ENCODE results near the gene WAC. TPM values are rescaled to one million over a fixed set of nuclear protein-coding genes. Genes with fewer than 3 reads are reported as not detected.

The WAC gene
- total RNA-seq, 6 donors from 2014 or later: 74.6 to 159 (median 101) TPM

DNA sequence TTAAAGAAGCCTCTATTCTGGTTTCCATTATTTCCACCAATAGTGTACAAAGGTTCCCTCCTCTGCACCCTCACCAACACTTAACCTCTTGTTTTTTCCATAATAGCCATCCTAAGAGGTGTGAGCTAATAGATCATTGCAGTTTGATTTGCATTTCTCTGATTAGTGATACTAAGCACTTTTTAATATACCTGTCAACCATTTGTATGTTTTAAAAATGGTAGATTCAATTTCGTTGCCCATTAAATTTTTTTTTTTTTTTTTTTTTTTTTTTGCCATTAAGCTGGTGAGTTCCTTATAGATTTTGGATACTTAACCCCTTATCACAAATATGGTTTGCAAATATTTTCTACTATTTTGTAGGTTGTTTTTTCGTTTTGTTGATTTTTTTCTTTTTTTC, 23.2 kb downstream of the WAC start:
- ATAC-seq (ENCODE audit: low FRiP score in 2 of 2) (no peak), DNase-seq (no peak)
- Histone ChIP-seq H3K9me3 (no peaks in the 10 kb centered on the region), H3K4me1 (peaks cover 45 to 68% (median 59%) of the 10 kb centered on the region in 4 donors), H3K27me3 (no peaks in the 10 kb centered on the region), H3K4me3 (no peak overlapping the region), H3K27ac (no peak overlapping the region), H3K36me3 (peaks cover 0 to 5% (median under 1%) of the 10 kb centered on the region in 4 donors)
- TF ChIP-seq EP300 (IDR thresholded peaks at IDR 0.05): no peak
- WGBS, 2 donors: 88 to 93% methylated on average over 2 of the region's 2 CpGs

- Histone ChIP-seq H3K4me3 (no peak overlapping the region), H3K36me3 (peaks cover 0 to 12% (median 6%) of the 10 kb centered on the region in 4 donors), H3K27me3 (no peaks in the 10 kb centered on the region), H3K4me1 (peaks cover 35 to 72% (median 48%) of the 10 kb centered on the region in 4 donors), H3K27ac (peak overlapping the region in 1 of 4 donors; percentile 37), H3K9me3 (no peaks in the 10 kb centered on the region)
- 51 to 74% methylated on average over 3 of the region's 3 CpGs for WGBS, 2 donors
- TF ChIP-seq CTCF (IDR thresholded peaks at IDR 0.05): no peak
- DNase-seq: no peak
- peak in 1 of 2 donors; percentile 50 for ATAC-seq (ENCODE audit: low FRiP score in 2 of 2)
These were observed 25.3 kb downstream of the WAC start for GRCh38 chr10:28558186-28558585.

DNA sequence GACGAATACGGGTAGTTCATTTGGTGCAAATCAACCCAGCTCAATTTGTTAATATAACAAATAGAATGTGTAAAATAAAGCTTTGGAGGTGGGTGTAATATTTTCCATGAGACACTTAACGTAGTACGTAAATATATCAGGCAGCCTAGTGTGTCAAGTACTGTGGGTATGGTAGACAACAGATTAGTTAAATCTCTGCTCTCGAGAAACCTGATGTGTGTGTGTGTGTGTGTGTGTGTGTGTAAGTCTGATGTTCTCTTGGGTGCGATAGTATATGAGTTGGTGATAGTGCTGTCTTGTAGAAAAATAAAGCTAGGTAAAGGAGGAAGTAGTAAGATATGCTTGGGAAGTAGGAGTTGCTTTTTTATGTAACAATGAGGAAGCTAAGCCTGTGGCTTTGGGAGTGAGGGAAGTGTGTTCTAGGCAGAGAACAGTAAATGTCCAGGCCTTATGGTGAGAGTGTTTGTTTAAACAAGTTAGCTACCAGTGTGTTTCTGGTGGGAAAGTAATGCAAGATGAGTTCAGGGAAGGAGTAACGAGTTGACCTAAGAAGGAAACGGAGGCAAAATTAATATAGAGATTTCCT, 26.1 kb downstream of the WAC start:
- 60 to 66% methylated on average over 8 of the region's 8 CpGs for WGBS, 2 donors
- peak in 1 of 2 donors; percentile 30 for DNase-seq
- Histone ChIP-seq H3K27ac (peak overlapping the region in 3 of 4 donors; percentile 13 to 37 (median 22)), H3K36me3 (peaks cover 0 to 12% (median 6%) of the 10 kb centered on the region in 4 donors), H3K4me1 (peaks cover 37 to 68% (median 47%) of the 10 kb centered on the region in 4 donors), H3K4me3 (no peak overlapping the region), H3K27me3 (no peaks in the 10 kb centered on the region), H3K9me3 (no peaks in the 10 kb centered on the region)
- TF ChIP-seq POLR2AphosphoS5 (IDR thresholded peaks at IDR 0.05) (no peak), POLR2A (IDR thresholded peaks at IDR 0.05) (no peak), CTCF (IDR thresholded peaks at IDR 0.05) (no peak), EP300 (IDR thresholded peaks at IDR 0.05) (no peak)
- ATAC-seq (ENCODE audit: low FRiP score in 2 of 2): peak; percentile 56 to 78

- Histone ChIP-seq H3K9me3 (no peaks in the 10 kb centered on the region), H3K4me1 (peaks cover 41 to 69% (median 49%) of the 10 kb centered on the region in 4 donors), H3K4me3 (no peak overlapping the region), H3K36me3 (peaks cover 0 to 12% (median 3%) of the 10 kb centered on the region in 4 donors), H3K27me3 (no peaks in the 10 kb centered on the region), H3K27ac (peak overlapping the region in 2 of 4 donors; percentile 5 to 13)
- no peak for TF ChIP-seq EP300 (IDR thresholded peaks at IDR 0.05)
- TF ChIP-seq POLR2A (IDR thresholded peaks at IDR 0.05): no peak
- no peak for TF ChIP-seq CTCF (IDR thresholded peaks at IDR 0.05)
- TF ChIP-seq POLR2AphosphoS5 (IDR thresholded peaks at IDR 0.05): no peak
- 74 to 85% methylated on average over 4 of the region's 4 CpGs for WGBS, 2 donors
- DNase-seq (no peak), ATAC-seq (ENCODE audit: low FRiP score in 2 of 2) (no peak)
These were observed 26.7 kb downstream of the WAC start for GRCh38 chr10:28559618-28560017.

- WGBS, 2 donors: 86 to 92% methylated on average over 3 of the region's 3 CpGs
- no peak for DNase-seq
- Histone ChIP-seq H3K4me1 (peaks cover 46 to 70% (median 50%) of the 10 kb centered on the region in 4 donors), H3K27me3 (no peaks in the 10 kb centered on the region), H3K36me3 (peaks cover 0 to 12% (median 3%) of the 10 kb centered on the region in 4 donors), H3K4me3 (no peak overlapping the region), H3K9me3 (no peaks in the 10 kb centered on the region), H3K27ac (no peak overlapping the region)
- ATAC-seq (ENCODE audit: low FRiP score in 2 of 2): no peak
- TF ChIP-seq EP300 (IDR thresholded peaks at IDR 0.05): no peak
- no peak for TF ChIP-seq CTCF (IDR thresholded peaks at IDR 0.05)
- no peak for TF ChIP-seq POLR2AphosphoS5 (IDR thresholded peaks at IDR 0.05)
- no peak for TF ChIP-seq POLR2A (IDR thresholded peaks at IDR 0.05)
These were observed 27.7 kb downstream of the WAC start for GRCh38 chr10:28560617-28561016.
